CD4-positive, alpha-beta T cell treated with Interleukin-12 subunit alpha and Interleukin-12 subunit beta, for 1 hour (primary cell): ENCODE data around the gene NFATC1.

ENCODE experiments used
- DNase-seq: peaks from one replicate; pipeline ENCODE4 v3.0.0-alpha.2; 2020

Gene NFATC1

GRCh38 chr18:79395761-79396404 is at the start of gene NFATC1:
TSS of gene NFATC1 (plus strand) at chr18:79395930. CDS start at chr18:79396225, 295 bp downstream.
- peak; percentile 86 for DNase-seq

DNA sequence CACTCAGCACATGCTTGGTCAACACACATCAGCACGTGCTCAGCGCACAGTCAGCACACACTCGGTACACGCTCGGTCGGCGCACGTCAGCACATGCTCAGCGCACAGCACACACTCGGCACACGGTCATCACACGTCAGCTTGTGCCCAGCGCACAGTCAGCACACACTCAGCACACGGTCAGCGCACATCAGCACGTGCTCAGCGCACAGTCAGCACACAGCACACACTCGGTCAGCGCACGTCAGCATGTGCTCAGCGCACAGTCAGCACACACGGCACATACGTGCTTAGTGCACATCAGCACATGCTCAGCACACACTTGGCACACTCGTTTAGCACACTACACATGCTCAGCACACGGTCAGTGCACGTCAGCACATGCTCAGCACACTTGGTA is 49.7 kb upstream of the NFATC1 start:
- DNase-seq: no peak

DNA sequence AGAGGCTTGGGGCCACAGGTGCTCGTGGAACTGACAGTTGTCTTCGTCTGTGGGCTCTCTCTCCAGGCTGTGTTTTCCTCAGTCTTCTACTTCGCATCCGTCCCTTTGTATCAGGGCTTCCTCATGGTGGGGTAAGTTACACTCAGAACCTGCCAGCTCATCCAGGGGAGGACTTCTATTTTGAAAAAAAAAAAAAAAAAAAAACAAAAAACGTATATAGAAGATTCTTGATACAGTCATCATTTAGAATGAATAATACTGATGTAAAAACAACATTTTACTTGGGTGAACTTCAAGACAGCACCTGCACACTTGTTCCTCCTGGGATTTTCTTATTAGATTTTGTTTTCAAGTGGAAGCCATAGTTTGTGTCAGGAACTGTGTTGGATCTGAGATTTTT is 47.7 kb upstream of the NFATC1 start:
- no peak for DNase-seq

DNA sequence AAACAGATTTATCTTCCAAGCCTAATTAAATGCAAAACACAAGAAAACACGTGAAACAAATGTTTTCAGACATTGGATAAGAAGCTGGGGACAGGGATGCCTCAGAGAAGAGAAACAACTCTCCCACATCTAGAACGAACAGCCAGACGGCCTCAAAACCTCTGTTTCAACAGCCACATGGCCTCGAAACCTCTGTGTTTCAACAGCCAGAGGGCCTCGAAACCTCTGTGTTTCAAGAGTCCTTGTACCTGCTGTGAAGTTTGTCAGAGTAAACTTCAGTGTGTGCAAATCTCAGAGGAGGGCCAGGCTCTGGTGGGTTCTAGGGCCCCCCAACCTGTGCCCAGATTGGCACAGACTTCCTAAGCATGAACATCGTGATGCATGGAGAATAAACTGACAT is 43.3 kb upstream of the NFATC1 start:
- DNase-seq: no peak

- no peak for DNase-seq
Observed at GRCh38 chr18:79353267-79353666, 42.5 kb upstream of the NFATC1 start.

- DNase-seq: no peak
Observed at GRCh38 chr18:79354350-79354749, 41.4 kb upstream of the NFATC1 start.

GRCh38 chr18:79355433-79356335 is 40.0 kb upstream of the NFATC1 start:
- no peak for DNase-seq

DNA sequence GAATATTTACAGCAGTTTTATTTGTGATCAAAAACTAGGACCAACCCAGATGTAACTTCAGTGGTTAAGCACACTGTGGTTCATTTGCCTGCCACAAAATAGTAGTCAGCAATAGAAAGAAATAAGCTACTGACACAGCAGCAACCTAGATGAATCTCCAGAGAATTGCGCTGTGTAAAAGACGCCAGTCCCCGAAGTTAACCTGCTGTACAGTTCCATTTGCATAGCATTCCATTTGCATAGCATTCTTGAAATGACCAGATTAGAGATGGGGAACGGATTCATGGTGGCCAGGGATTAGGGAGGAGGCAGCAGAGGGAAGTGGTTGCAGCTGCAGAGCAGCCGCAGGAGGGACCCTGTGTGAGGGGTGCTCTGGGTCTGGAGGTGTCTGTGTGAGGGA is 39.3 kb upstream of the NFATC1 start:
- no peak for DNase-seq

DNA sequence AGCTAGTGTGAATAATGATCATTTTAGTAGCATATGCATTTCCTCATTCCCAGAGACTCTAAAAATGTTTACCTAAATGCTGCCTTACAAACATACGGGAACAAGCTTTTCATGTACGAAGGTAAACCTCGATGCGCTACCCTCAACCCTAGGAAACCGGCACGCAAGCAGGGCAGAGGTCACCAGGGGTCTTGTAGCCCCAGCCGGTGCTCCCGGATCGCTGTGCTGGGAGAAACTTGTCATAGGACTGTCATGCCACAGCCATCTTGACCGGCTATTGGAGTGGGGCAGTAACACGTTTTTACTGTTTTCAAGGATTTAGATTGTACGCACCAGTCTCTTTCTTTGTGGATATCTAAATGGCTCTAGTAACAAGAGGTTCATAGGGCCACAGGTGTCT is 34.8 kb upstream of the NFATC1 start:
- DNase-seq: no peak

DNA sequence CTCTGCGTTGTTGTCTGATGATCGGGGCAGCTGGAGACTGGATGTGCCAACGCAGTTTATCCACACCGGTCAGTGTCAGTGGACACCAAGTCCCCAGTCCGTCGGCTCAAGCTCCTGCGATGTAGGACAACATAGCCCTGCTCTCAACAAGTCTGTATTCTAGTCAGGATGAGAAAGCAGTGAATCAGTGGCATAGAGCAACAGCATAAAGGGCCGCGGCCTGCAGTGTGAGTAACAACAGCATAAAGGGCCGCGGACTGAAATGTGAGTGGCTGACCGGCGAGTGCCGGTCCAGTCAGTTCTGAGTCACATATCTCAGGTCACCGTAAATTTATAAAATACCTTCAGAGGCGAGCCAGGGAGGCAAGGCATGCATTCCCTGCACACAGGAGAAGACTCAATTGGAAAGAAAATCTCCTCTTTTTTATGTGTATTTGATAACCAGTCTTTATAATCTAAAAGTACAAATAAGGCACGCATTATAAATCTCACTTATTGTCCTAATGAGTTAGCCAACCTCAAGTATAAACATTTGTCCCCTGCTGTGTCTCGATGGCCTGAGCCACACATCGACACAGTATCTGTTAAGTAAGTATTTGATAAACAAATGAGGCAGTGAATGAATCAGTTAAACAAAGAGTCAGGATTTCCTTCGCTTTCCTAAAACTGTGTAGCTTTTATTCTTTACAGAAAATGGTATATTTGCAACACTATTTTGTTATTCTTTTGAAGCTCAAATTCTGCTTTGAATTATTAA is 33.8 kb upstream of the NFATC1 start:
- DNase-seq: no peak

DNA sequence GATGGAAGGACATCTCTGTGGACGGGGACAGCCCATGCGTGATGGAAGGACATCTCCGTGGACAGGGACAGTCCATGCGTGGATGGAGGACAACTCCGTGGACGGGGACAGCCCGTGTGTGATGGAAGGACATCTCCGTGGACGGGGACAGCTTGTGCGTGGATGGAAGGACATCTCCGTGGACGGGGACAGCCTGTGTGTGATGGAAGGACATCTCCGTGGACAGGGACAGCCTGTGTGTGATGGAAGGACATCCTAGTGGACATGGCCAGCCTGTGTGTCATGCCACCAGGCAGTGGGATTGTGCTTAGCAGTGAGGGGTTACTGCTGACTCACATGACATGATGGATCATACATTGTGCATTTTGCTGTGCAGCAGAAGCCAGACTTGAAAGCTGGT is 30.0 kb upstream of the NFATC1 start:
- no peak for DNase-seq

DNA sequence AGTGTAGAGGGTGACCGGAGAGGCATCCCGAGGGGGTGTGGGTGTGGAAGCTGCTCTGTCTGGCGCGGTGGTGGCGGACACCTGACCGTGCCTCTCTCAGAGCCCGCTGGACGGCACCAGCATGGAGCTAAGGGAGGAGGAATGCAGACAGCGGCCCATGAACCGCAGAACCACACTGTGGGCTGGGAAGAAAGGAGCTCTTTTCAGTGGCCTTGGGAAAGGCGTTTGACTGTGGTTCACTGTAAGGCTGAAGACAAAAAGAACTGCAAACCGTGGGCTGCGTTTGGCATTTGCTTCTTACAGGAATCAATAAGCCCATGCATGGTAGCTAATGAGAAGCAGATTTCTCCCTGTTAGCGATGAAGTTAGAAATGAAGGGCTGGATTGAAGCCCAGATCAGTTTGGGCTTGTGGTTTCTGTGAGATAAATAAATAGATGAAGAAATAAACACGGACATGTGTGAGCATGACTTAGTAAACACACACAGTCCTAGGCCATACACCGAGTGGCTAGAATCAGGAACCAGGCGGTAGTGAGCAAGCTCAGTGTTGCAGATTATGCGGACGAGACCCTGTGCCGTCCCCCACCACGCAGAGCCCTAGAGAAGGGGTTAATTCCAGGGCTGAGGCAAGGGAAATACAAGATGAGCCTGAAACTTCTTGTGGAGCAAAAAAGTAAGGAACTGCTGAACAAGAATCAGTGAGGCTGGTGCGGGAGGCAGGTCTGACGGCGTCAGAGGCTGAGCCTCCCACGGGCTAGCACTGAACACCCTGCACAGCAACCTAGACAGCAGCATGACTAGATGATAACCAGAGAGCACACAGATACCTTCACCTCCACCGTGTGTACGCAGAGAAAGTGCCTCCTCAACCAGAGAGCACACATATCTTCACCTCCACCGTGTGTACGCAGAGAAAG is 29.3 kb upstream of the NFATC1 start:
- no peak for DNase-seq

DNA sequence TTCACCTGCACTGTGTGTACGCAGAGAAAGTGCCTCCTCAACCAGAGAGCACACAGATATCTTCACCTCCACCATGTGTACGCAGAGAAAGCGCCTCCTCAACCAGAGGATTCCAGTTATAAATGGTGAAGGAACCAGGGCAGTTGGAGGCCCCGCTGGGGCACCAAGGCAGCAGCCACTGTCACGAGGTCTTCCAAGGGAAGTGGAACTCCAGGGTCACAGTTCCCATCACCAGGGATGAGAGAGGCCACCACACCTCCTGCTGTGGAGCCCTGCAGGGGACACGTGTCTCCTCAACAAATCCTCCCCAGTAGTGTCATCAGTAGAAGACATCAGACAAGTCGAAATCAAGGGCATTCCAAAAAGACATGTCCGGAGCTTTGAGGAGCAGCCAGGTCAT is 28.2 kb upstream of the NFATC1 start:
- no peak for DNase-seq

DNA sequence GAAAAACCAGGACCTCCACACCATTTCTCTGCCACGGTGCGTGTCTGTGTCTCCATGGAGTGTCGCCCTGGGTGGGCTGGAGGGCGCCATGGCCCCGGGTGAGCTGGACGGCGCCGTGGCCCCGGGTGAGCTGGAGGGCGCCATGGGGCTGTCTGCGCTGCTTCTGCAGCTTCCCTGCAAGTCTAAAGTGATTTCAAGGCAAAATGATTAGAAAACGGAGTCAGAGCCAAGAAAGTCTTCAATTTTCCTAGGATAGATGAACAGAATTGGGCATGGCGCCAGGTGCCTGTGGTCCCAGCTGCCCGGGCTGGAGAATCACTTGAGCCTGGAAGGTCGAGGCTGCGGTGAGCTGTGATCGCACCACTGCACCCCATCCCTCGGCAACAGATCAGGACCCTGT is 27.7 kb upstream of the NFATC1 start:
- no peak for DNase-seq

GRCh38 chr18:79368681-79369080 is 27.0 kb upstream of the NFATC1 start:
- DNase-seq: no peak

- DNase-seq: no peak
Observed at GRCh38 chr18:79371561-79372121, 24.1 kb upstream of the NFATC1 start.

DNA sequence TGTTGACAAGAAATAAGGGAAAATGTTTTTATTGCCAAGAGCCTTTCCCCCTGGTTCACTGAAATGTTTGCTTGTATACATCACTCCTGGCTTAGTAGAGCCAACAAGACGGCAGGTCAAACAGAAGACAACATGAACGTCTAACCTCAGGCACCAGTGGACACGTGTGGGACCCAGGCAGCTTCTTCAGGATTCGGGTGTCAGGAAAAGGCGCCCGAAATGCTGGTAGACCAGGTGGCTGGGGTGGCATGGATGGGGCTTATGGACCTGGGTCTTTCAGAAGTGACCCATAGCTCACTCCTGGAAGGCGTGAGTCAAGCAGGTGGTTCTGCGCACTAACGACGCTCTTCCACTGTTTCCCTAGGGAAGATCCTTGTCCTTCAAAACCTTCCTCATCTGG is 23.3 kb upstream of the NFATC1 start:
- DNase-seq: no peak

- DNase-seq: no peak
Observed at GRCh38 chr18:79372991-79373390, 22.7 kb upstream of the NFATC1 start.

DNA sequence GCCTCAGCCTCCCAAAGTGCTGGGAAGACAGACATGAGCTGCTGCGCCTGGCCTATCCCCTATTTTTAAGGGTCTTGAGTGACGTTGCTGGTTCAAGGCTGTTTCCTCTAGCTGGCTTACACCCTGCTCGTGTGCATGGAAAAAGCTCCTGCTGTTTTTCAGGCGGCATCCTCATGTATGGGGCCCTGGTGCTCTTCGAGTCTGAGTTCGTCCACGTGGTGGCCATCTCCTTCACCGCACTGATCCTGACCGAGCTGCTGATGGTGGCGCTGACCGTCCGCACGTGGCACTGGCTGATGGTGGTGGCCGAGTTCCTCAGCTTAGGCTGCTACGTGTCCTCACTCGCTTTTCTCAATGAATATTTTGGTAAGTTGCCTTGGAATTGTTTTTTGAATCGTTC is 22.0 kb upstream of the NFATC1 start:
- DNase-seq: no peak

- DNase-seq: no peak
Observed at GRCh38 chr18:79374408-79375171, 21.1 kb upstream of the NFATC1 start.

- DNase-seq: no peak
Observed at GRCh38 chr18:79375441-79376154, 20.1 kb upstream of the NFATC1 start.
